HepG2 (cell line): ENCODE results near the gene WLS. TPM values are rescaled to one million over a fixed set of nuclear protein-coding genes. Genes with fewer than 3 reads are reported as not detected.

Source experiments
- ATAC-seq: fragments of 200-7000 bp; cut with Tn5 transposase; 3 replicates; pipeline ENCODE4 v1.9.1; 2020; ENCODE audit warnings: mild to moderate bottlenecking, moderate library complexity
- BruUV-seq: library from RNA; stranded (reverse); fragments of 400-500 nt; replicated peaks from 2 replicates; lab custom pipeline; 2021; lab: Mats Ljungman, UMichigan
- CTCF ChIA-PET: fragments of 300-600 bp; formaldehyde crosslinking; extraction: SDS; loops from one replicate; lab custom pipeline; 2021; ENCODE audit warnings: low total read pairs, inconsistent platforms, low intra/inter-chr PET ratio; lab: Yijun Ruan, JAX
- POLR2A ChIA-PET: fragments of 350-600 bp; sonication (Branson Sonifier 250); formaldehyde crosslinking; loops from one replicate; lab custom pipeline; 2020; ENCODE audit warnings: antibody characterized with exemption, inconsistent platforms; lab: Yijun Ruan, JAX
- DNase-seq: peaks from one replicate; pipeline ENCODE4 v3.0.0-alpha.2; 2015; ENCODE audit warnings: low spot score
- FAIRE-seq: peaks from 3 replicates; lab custom pipeline; 2011; peaks lifted over from hg19 to GRCh38; lab: Jason Lieb, UNC
- H2AFZ ChIP-seq: one replicate; pipeline ENCODE4 v1.6.1; 2011; ENCODE audit warnings: low read length, inconsistent platforms
- H3K27ac ChIP-seq: fragments of 300-600 bp; 3 replicates; pipeline ENCODE4 v1.8.0; 2011; ENCODE audit warnings: mixed run types, mild to moderate bottlenecking, mixed read lengths, low read length, inconsistent platforms; ENCODE audit not compliant: insufficient read depth; ENCODE audit errors: extremely low read length
- H3K27me3 ChIP-seq, 2 experiments: fragments of 200-600 bp in 1 of 2; 2 replicates in 1 of 2; 3 replicates in 1 of 2; pipeline versions ENCODE4 v1.6.0 to v1.8.0; 2011; ENCODE audit warnings: low read length in 2 of 2, mild to moderate bottlenecking in 2 of 2, moderate library complexity in 2 of 2, inconsistent platforms in 1 of 2; ENCODE audit not compliant: insufficient read depth in 2 of 2, control insufficient read depth in 1 of 2
- H3K36me3 ChIP-seq, 2 experiments: fragments of 200-600 bp in 1 of 2; replicated peaks in 1 of 2; 2 replicates in 1 of 2; 3 replicates in 1 of 2; pipeline versions ENCODE4 v1.5.1 to v1.8.0; 2011; ENCODE audit warnings: low read length in 2 of 2, inconsistent platforms in 1 of 2; ENCODE audit not compliant: insufficient read depth in 2 of 2, control insufficient read depth in 1 of 2
- H3K4me1 ChIP-seq: 2 replicates; pipeline ENCODE4 v1.5.1; 2012; ENCODE audit warnings: low read length, inconsistent platforms; ENCODE audit not compliant: insufficient read depth
- H3K4me2 ChIP-seq: 2 replicates; pipeline ENCODE4 v1.6.0; 2011; ENCODE audit warnings: low read depth, low read length, inconsistent platforms
- H3K4me3 ChIP-seq, 3 experiments: fragments of 200-600 bp in 1 of 3; sonication (generic), shearing (Covaris generic) in 1 of 3; replicated peaks in 1 of 3; 2 replicates each; pipeline ENCODE4 v1.5.1; 2011 to 2016; ENCODE audit warnings: low read length in 3 of 3, inconsistent platforms in 2 of 3, low read depth in 2 of 3, mild to moderate bottlenecking in 2 of 3, control low read depth in 1 of 3, mixed read lengths in 1 of 3; ENCODE audit not compliant: insufficient read depth in 1 of 3
- H3K79me2 ChIP-seq: one replicate; pipeline ENCODE4 v1.6.1; 2011; ENCODE audit warnings: low read length, inconsistent platforms; ENCODE audit not compliant: insufficient read depth
- H3K9ac ChIP-seq: 2 replicates; pipeline ENCODE4 v1.6.0; 2011; ENCODE audit warnings: mild to moderate bottlenecking, low read depth, low read length, inconsistent platforms; ENCODE audit not compliant: insufficient read depth
- H3K9me3 ChIP-seq: 2 replicates; pipeline ENCODE4 v1.5.1; 2012; ENCODE audit warnings: mild to moderate bottlenecking, low read length
- H4K20me1 ChIP-seq: 2 replicates; pipeline ENCODE4 v1.6.0; 2011; ENCODE audit warnings: inconsistent platforms, mild to moderate bottlenecking, low read length, moderate library complexity; ENCODE audit not compliant: insufficient read depth
- GFI1 ChIP-seq: sonication (generic); formaldehyde crosslinking; IDR thresholded peaks from 2 replicates; pipeline ENCODE4 v1.5.0; 2020; ENCODE audit warnings: missing genetic modification reagents, mild to moderate bottlenecking, borderline replicate concordance
- TOPORS ChIP-seq: sonication (generic); formaldehyde crosslinking; IDR thresholded peaks from 2 replicates; pipeline ENCODE4 v1.8.0; 2023; ENCODE audit warnings: mild to moderate bottlenecking, missing genetic modification reagents
- ZNF256 ChIP-seq: sonication (generic); formaldehyde crosslinking; conservative IDR thresholded peaks from 2 replicates; pipeline ENCODE4 v1.4.0; 2020; ENCODE audit warnings: missing genetic modification reagents
- ZNF569 ChIP-seq: sonication (generic); formaldehyde crosslinking; IDR thresholded peaks from 2 replicates; pipeline ENCODE4 v1.5.0; 2020; ENCODE audit warnings: mild to moderate bottlenecking, missing genetic modification reagents, moderate library complexity, borderline replicate concordance
- WGBS: methylation state at CpG from one replicate; pipeline ENCODE4 v1.1.6; 2017; ENCODE audit warnings: low lambda C conversion rate; 5-methylcytosine and 5-hydroxymethylcytosine counted together
- in situ Hi-C: cut with HindIII; loops from 2 replicates; pipeline ENCODE4 v1.10.0; 2017; ENCODE audit warnings: low pct_unique_long_range_greater_than_20kb; ENCODE audit not compliant: extremely low pct_ligation_motif_present
- intact Hi-C: fragments of 100-400 bp; cut with micrococcal nuclease; formaldehyde crosslinking; loops from one replicate; pipeline ENCODE4 v1.10.0; 2022; ENCODE audit not compliant: unreplicated experiment
- polyA plus RNA-seq, 8 experiments: library from polyadenylated mRNA; depleted of rRNA in 3 of 8; stranded (reverse) in 7 of 8; unstranded in 1 of 8; fragments of >200 nt; fragmentation: Illumina TruSeq in 4 of 8; extraction: Trizol in 4 of 8; gene quantifications; 2 replicates each; pipeline versions ENCODE4 v1.2.1 to v1.2.3, GENCODE V29; 2011 to 2016; ENCODE audit warnings: low read depth in 4 of 8, missing spikeins in 1 of 8, mixed read lengths in 1 of 8; ENCODE audit not compliant: insufficient read depth in 1 of 8
- total RNA-seq, 5 experiments: library from RNA; depleted of rRNA; stranded (reverse); fragments of >200 nt; fragmentation: Illumina TruSeq; extraction: Trizol; gene quantifications; 2 replicates each; pipeline ENCODE4 v1.2.3, GENCODE V29; 2016; ENCODE audit warnings: low read depth in 1 of 5
- TF ChIP-seq, protein P1 (sequence below): IDR thresholded peaks from 2 replicates; pipeline ENCODE4 v1.6.1; 2012; ENCODE audit warnings: low read length, improper control_type of control experiment
- TF ChIP-seq, protein P2 (sequence below): sonication (generic); formaldehyde crosslinking; conservative IDR thresholded peaks from 2 replicates; pipeline ENCODE4 v1.8.0; 2022; ENCODE audit warnings: low read depth, missing genetic modification reagents
- TF ChIP-seq, protein P3 (sequence below): sonication (generic); formaldehyde crosslinking; IDR thresholded peaks from 2 replicates; pipeline ENCODE4 v1.4.0; 2020; ENCODE audit warnings: mild to moderate bottlenecking, low read depth, missing genetic modification reagents

The WLS gene
- total and polyA plus RNA-seq, 2 of the 13 experiments (the other 11 are each of a cell fraction or from before 2014, with no cell fraction given) = not detected

DNA sequence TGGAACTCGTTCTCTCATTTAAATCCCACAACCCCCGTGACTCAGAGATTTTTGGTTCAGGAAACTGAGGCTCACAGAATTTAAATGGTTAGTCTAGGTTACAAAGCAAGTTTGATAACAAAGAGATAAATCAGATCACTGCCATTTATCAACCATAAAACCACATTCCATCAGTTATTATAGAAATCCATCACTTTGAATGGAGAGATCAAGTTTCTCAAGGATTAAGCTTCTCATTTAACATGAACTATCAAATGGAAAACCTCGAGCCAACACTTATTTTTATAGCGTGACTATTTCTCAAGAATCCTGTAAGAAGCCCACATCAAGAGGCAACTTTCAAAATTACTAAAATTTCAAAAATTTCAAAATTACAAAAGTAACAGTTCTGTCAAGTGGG, 11.9 kb downstream of the WLS start:
- BruUV-seq = no TSS peak
- no peak overlapping the region for H3K4me3 ChIP-seq
- H4K20me1 ChIP-seq = no peaks in the 10 kb centered on the region
- H3K4me1 ChIP-seq = no peaks in the 10 kb centered on the region
- in situ Hi-C loops = loop anchor here (10.0 kb wide), 1 partner anchor 64 kb away; no protein-coding TSS in a partner anchor
- H3K4me2 ChIP-seq = no peak overlapping the region
- no peak for ATAC-seq
- no peaks in the 10 kb centered on the region for H3K27me3 ChIP-seq
- no peak for TF ChIP-seq ZNF569 (CRISPR knock-in tag)
- TF ChIP-seq, protein P1, sequence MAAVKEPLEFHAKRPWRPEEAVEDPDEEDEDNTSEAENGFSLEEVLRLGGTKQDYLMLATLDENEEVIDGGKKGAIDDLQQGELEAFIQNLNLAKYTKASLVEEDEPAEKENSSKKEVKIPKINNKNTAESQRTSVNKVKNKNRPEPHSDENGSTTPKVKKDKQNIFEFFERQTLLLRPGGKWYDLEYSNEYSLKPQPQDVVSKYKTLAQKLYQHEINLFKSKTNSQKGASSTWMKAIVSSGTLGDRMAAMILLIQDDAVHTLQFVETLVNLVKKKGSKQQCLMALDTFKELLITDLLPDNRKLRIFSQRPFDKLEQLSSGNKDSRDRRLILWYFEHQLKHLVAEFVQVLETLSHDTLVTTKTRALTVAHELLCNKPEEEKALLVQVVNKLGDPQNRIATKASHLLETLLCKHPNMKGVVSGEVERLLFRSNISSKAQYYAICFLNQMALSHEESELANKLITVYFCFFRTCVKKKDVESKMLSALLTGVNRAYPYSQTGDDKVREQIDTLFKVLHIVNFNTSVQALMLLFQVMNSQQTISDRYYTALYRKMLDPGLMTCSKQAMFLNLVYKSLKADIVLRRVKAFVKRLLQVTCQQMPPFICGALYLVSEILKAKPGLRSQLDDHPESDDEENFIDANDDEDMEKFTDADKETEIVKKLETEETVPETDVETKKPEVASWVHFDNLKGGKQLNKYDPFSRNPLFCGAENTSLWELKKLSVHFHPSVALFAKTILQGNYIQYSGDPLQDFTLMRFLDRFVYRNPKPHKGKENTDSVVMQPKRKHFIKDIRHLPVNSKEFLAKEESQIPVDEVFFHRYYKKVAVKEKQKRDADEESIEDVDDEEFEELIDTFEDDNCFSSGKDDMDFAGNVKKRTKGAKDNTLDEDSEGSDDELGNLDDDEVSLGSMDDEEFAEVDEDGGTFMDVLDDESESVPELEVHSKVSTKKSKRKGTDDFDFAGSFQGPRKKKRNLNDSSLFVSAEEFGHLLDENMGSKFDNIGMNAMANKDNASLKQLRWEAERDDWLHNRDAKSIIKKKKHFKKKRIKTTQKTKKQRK = no peak
- TF ChIP-seq, protein P2, sequence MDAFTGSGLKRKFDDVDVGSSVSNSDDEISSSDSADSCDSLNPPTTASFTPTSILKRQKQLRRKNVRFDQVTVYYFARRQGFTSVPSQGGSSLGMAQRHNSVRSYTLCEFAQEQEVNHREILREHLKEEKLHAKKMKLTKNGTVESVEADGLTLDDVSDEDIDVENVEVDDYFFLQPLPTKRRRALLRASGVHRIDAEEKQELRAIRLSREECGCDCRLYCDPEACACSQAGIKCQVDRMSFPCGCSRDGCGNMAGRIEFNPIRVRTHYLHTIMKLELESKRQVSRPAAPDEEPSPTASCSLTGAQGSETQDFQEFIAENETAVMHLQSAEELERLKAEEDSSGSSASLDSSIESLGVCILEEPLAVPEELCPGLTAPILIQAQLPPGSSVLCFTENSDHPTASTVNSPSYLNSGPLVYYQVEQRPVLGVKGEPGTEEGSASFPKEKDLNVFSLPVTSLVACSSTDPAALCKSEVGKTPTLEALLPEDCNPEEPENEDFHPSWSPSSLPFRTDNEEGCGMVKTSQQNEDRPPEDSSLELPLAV = no peak
- TF ChIP-seq TOPORS (CRISPR knock-in tag) = no peak
- TF ChIP-seq, protein P3, sequence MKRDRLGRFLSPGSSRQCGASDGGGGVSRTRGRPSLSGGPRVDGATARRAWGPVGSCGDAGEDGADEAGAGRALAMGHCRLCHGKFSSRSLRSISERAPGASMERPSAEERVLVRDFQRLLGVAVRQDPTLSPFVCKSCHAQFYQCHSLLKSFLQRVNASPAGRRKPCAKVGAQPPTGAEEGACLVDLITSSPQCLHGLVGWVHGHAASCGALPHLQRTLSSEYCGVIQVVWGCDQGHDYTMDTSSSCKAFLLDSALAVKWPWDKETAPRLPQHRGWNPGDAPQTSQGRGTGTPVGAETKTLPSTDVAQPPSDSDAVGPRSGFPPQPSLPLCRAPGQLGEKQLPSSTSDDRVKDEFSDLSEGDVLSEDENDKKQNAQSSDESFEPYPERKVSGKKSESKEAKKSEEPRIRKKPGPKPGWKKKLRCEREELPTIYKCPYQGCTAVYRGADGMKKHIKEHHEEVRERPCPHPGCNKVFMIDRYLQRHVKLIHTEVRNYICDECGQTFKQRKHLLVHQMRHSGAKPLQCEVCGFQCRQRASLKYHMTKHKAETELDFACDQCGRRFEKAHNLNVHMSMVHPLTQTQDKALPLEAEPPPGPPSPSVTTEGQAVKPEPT (CRISPR knock-in tag) = no peak
- TF ChIP-seq GFI1 (CRISPR knock-in tag) = no peak
- TF ChIP-seq ZNF256 (CRISPR knock-in tag) = no peak
- ChIA-PET CTCF (no interaction called here), POLR2A (no interaction called here)
- WGBS = 1% methylated on average over 4 of the region's 4 CpGs
- H2AFZ ChIP-seq = no peak overlapping the region
- no peaks in the 10 kb centered on the region for H3K36me3 ChIP-seq
- no peak overlapping the region for H3K27ac ChIP-seq
- intact Hi-C loops = no loop called here
- no peak for DNase-seq
- H3K9ac ChIP-seq = no peak overlapping the region
- H3K9me3 ChIP-seq = no peaks in the 10 kb centered on the region
- FAIRE-seq = no peak
- H3K79me2 ChIP-seq = no peaks in the 10 kb centered on the region
